Stimulated activated CD4-positive, alpha-beta T cell treated with anti-CD3 and anti-CD28 coated beads, Interleukin-2, amount 100 ng/mL, for 24 hours (primary cell): ENCODE measurements around the gene KRT15.
A peak's percentile ranks its signal among the peaks of the same experiment; 100 is the strongest.

Source experiments
- DNase-seq, 2 donors: peaks; one replicate each; pipeline ENCODE4 v3.0.0-alpha.2; 2020

KRT15 gene

GRCh38 chr17:41504246-41504977 is 14.3 kb downstream of the KRT15 start:
- DNase-seq, result no peak

- no peak for DNase-seq
Measured at GRCh38 chr17:41503202-41503601, 15.5 kb downstream of the KRT15 start.

- no peak for DNase-seq
Measured at GRCh38 chr17:41500131-41500911, 18.4 kb downstream of the KRT15 start.

GRCh38 chr17:41499714-41500113 is 19.0 kb downstream of the KRT15 start:
- no peak for DNase-seq

GRCh38 chr17:41498276-41498675 is 20.4 kb downstream of the KRT15 start:
- DNase-seq, result no peak

- DNase-seq, result peak; percentile 60 to 75
Measured at GRCh38 chr17:41496803-41497484, 21.7 kb downstream of the KRT15 start.

- no peak for DNase-seq
Measured at GRCh38 chr17:41494524-41494923, 24.2 kb downstream of the KRT15 start.

- no peak for DNase-seq
Measured at GRCh38 chr17:41492771-41493170, 25.9 kb downstream of the KRT15 start.

- DNase-seq, result no peak
Measured at GRCh38 chr17:41492351-41492750, 26.3 kb downstream of the KRT15 start.

GRCh38 chr17:41491476-41491875 is 27.2 kb downstream of the KRT15 start:
- DNase-seq, result no peak

- no peak for DNase-seq
Measured at GRCh38 chr17:41490000-41490990, 28.4 kb downstream of the KRT15 start.

GRCh38 chr17:41489531-41489930 is 29.2 kb downstream of the KRT15 start, which contains the start of gene KRT36:
Gene KRT36, minus strand, starts transcription at chr17:41489910. Its CDS starts 46 bp downstream, at chr17:41489864.
- no peak for DNase-seq

GRCh38 chr17:41486809-41487530 is 31.7 kb downstream of the KRT15 start:
- DNase-seq, result peak; percentile 55 to 67

- DNase-seq, result no peak
Measured at GRCh38 chr17:41486316-41486715, 32.4 kb downstream of the KRT15 start.

GRCh38 chr17:41484920-41485904 is 33.5 kb downstream of the KRT15 start:
- DNase-seq, result no peak

- no peak for DNase-seq
Measured at GRCh38 chr17:41483991-41484826, 34.5 kb downstream of the KRT15 start.

- DNase-seq, result no peak
Measured at GRCh38 chr17:41483531-41483930, 35.2 kb downstream of the KRT15 start.

GRCh38 chr17:41481036-41481435 is 37.7 kb downstream of the KRT15 start, which contains the start of gene KRT35:
Gene KRT35, minus strand, starts transcription at chr17:41481151. Its CDS starts 54 bp downstream, at chr17:41481097.
- DNase-seq, result no peak

- DNase-seq, result no peak
Measured at GRCh38 chr17:41480581-41480980, 38.1 kb downstream of the KRT15 start.
